Measurements from ENCODE around the gene ZNF740.
A peak's percentile ranks its signal among the peaks of the same experiment; 100 is the strongest.

ZNF740 gene

DNA sequence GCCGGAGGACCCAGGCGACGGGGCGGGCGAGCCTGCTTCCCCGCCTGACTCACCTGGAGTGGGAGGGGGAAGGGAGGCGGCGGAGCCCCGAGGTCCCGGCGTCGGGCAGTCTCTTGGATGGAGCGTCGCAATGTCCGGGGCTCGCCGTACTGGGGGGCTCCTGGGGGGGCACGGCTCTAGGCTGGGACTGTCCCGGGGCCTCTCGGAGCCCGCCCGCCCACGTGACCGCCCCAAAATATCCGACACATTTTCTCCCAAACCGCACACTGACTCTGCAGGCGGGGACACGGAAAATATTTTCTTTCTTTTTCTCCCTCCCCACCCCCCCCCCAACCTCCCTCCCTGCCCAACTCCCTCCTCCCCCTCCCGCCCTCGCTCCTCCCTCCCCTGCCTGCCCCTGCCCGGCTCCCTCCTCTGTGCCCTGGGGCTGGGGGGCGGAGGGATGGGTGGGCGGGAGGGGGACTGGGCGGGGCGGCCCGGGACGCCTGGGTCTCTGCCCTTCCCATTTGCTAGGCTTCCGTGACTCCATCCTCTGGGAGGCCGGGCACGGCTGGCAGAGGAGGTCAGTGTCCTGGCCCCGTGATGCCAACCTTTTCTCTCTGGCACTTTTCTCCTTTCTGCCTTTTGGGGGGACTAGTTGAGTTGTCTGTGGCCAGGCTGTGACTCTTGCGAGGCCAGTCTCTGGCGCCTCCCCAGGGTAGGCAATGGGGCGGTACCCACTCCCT lies 51.6 kb downstream of the ZNF740 start, which contains the start of gene RARG:
Gene RARG (minus strand): TSS at position 289 of the 725 bp plus-strand sequence. CDS start 4,664 bp downstream, outside the sequence.
- TF ChIP-seq, protein P1, sequence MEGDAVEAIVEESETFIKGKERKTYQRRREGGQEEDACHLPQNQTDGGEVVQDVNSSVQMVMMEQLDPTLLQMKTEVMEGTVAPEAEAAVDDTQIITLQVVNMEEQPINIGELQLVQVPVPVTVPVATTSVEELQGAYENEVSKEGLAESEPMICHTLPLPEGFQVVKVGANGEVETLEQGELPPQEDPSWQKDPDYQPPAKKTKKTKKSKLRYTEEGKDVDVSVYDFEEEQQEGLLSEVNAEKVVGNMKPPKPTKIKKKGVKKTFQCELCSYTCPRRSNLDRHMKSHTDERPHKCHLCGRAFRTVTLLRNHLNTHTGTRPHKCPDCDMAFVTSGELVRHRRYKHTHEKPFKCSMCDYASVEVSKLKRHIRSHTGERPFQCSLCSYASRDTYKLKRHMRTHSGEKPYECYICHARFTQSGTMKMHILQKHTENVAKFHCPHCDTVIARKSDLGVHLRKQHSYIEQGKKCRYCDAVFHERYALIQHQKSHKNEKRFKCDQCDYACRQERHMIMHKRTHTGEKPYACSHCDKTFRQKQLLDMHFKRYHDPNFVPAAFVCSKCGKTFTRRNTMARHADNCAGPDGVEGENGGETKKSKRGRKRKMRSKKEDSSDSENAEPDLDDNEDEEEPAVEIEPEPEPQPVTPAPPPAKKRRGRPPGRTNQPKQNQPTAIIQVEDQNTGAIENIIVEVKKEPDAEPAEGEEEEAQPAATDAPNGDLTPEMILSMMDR (conservative IDR thresholded peaks at IDR 0.05), result no peak
- no peak for TF ChIP-seq ZFX (IDR thresholded peaks at IDR 0.05)
- H3K27ac ChIP-seq, result peak within 1 kb of the TSS; percentile 86

DNA sequence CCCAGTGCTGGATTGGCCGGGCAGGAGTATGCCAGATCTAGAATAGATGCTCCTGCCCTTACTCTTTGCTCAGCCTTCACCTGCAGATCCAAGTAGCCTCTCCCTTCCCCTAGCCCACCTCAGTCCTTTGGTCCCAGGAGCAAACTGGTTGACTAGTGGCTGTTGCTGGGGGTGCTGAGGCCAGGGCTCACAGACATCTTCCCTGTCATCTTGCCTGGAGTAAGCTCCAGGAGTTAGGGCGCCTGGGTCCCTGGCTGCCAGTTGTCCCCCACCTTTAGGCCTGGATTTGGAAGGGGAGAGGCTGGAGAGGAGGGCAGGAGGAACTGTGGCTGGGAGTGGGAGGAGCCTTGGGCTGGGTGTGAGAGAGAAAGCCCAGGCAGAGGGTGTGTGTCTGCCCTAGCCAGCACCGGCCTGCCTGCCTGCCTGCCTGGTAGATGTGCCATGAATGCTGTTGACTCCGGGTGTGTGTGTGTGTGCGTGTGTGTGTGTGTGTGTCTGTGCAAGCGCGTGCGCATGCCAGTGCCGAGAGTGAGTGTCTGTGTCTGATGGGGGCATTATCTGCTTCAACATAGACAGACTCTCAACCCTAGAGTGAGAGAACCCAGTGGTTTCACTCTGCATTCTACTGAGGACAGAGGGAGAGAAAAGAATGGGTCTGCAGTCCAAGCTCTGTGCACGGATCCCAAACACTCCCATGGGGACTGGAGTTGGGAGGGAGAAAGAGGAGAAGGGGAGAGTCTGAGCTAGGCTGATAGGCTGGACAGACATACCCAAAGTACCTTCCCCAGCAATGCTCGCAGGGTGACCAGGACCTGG lies 52.3 kb downstream of the ZNF740 start:
- peak overlapping the region; percentile 86 for H3K27ac ChIP-seq
- TF ChIP-seq, protein P1 (conservative IDR thresholded peaks at IDR 0.05), result no peak
- no peak for TF ChIP-seq ZFX (IDR thresholded peaks at IDR 0.05)

DNA sequence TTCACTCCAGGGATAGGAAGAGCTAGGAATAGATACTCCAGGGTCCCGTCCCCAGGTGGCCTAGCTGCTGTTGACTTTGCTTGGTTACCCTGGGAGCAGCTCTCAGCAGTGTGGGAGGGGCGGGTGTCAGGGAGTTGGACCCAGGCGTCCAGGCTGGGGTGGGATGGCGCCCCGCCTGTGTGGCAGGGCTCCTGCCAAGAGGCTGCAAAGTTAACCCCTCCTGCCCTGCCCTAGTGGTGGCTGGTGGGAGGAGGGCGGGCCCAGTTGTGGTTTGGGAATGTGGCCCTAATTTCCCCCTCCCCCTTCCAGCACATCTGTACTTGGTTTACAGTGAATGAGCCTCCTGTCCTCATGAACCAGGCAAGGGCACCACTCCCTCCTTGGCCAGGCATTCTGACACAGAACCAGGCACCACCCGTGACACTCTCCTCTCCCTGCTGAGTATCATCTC lies 53.2 kb downstream of the ZNF740 start:
- TF ChIP-seq, protein P1 (conservative IDR thresholded peaks at IDR 0.05), result no peak
- peak overlapping the region; percentile 86; the same call in 1 of the 2 replicates for H3K27ac ChIP-seq

DNA sequence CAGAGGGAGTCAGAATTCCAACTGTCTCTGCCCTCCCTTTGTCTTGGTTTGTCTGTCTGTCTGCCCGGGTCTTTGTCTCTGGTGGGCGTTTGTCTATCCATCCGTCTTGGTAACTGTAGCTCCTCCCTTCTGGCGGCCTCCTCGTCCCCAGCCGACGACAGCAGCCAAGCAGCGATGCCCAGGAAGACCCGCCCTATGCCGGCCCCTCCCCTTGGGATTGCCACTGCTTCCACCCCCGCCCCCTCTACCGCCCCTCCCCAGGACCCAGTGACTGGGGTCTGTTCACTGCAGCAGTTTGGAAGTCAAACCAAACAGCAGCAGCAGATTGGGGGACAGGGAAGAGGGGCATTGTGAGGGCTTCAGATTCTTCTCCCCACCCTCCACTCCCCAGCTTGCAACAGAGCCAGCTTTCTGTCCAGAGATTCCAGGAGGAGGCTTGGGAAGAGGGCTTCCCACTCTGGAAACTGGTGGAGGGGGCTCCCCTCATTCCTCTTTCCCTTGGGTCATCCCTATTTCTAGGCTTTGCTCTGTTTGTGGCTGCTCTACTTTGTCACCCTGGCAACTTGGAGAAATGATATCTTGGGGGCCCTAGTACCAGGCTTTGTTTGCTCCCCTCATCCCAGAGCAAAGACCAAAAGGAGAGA lies 53.9 kb downstream of the ZNF740 start:
- H3K27ac ChIP-seq, result no peak overlapping the region
- TF ChIP-seq ZFX (IDR thresholded peaks at IDR 0.05), result no peak
- TF ChIP-seq, protein P1 (conservative IDR thresholded peaks at IDR 0.05), result no peak

DNA sequence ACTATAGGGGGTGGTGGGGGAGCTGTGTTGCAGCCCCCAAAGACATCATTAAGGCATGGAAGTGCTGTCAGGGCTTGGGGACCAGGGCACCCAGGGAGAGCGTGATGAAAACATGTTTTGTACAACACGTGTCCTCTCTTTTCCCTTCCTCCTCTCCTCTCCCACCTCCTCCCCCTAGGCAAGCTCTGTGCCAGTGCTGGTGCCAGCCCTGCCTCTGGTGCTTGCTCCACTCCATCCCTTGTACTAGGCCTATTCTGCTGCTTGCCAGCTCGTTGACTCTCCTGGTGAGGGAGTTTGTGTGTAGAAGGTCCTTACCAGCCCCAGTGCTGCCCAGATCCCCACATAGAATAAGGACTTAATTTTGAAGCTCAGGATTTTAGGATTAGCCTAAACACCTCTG lies 54.6 kb downstream of the ZNF740 start:
- TF ChIP-seq, protein P1 (conservative IDR thresholded peaks at IDR 0.05), result no peak
- no peak for TF ChIP-seq ZFX (IDR thresholded peaks at IDR 0.05)
- H3K27ac ChIP-seq, result no peak overlapping the region

DNA sequence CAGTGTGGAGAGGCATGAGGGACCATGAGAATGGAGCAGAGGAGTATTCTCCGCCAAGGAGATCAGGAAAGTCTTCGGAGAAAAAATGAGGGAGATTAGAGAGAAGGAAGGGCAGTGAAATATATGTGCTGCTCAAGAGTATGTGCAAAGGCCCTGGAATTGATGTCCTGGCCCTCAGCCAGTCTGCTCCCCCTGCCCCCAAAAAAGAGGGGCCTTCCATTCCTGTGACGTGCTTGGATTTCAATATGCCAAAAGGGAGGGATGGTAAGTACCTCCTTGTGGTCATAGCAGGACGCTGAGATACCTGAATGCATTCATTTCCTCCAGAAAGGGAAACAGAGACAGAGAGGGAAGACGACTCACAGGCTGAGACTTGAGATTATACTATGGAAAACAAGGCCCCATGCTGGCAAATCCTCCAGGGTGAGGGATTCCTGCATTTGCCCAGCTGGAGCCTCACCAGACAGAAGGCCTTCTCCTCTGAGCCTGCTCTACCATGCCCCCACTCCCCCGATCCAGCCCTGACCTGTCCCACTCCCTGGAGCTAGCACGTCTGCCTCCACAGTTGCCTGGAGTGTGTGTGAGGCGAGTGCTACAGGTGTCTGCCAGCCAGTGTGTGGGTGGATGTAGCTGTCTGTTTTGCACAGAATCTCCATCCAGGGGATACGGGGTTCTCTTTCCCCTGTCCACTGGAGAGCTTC lies 55.4 kb downstream of the ZNF740 start:
- H3K27ac ChIP-seq, result no peak overlapping the region
- TF ChIP-seq, protein P1 (conservative IDR thresholded peaks at IDR 0.05), result no peak
- no peak for TF ChIP-seq ZFX (IDR thresholded peaks at IDR 0.05)

All from C4-2B (cell line).